GM19099 (cell line): Measurements from ENCODE around the gene TGM4.
A peak's percentile ranks its signal among the peaks of the same experiment; 100 is the strongest.

Experiments used
- POLR2A ChIP-seq: IDR thresholded peaks from 3 replicates; pipeline ENCODE4 v1.6.1; 2011; ENCODE audit warnings: low read depth; ENCODE audit not compliant: insufficient read length; ENCODE audit errors: extremely low read depth

The TGM4 gene

DNA sequence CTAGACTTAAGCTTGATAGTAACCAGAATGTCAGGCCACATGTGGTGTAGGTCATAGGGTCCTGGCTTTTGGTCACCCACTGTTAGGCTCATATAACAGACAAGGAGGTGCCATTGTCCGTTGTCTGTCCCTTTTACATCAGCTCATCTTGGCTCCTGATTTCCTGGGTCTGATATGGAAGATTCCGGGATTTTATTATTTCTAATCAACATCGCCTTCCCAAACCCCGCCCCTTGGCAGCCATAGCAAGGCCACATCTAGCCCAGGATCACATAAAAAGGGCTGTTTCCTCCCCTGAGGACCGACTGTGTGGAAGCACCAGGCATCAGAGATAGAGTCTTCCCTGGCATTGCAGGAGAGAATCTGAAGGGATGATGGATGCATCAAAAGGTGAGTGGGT lies at the start of gene TGM4:
Gene TGM4, plus strand, starts transcription at position 301 of the 400 bp plus-strand sequence. Its CDS starts 71 bp downstream, at position 372.
- TF ChIP-seq POLR2A: no peak

DNA sequence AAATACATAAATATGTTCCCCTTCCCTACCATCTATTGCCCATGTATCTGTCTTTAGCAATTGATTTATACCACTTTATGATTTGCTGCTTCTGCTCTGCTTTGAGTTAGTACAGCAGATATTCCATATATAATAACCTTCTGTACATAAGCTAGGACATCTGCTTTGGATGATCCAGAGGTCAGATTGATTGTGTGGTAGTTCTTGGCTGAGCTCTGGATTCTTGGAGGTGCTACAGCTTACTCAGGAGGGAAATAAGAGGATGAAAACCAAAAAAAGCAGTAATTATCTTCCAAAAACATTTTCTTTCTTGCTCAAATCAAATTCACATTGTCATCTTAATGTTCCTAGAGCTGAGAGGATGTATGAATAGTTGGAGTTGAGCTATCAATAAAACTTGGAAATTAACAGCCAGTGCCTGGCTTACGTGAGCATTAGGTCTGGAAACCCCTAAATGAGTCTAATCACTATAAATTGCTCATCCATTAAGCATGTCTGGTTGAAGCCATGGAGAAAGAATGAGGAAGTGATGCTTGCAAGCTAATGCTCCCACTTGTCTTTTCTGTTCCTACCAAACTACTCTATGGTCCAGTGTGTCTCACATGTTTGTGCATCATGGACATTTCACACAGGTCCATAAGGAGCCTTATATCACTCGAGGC lies 49.0 kb upstream of the TGM4 start:
- TF ChIP-seq POLR2A: no peak

DNA sequence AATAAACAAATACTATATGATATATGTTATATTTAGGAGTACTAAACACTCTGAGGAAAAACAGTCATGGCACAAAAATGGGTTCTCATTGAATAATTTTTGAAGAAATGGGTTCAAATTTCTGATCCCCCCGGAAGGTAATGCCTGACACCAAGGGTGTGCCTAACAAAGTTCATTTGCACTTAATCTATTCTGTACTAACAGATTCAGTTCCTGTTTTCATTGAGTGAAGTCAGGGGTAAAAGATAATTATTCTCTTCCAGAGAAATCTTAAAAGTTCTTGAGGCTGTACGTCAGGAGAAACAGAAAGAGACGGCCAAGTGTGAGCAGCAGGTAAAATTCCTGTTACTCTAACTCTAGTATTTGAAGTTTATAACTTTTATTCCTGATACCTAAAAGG lies 47.2 kb upstream of the TGM4 start:
- TF ChIP-seq POLR2A: no peak

DNA sequence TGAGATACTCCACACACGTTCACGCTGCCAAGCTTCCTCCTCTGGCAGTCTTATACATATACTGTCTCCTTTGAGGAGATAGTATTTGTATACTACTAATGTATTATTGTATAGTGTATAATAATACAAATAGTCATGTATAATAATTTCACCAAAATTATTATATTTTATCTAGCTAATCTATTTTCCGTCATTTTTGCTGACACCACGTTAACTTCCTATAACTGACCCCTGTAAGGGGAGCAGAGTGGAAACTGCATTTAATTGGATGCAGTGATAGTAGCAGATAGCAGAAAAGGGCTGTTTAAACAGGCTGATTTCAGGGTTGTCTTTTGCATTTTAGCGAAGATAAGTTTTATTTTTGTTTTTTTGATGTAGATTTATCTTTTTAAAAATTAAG lies 43.2 kb upstream of the TGM4 start:
- no peak for TF ChIP-seq POLR2A

DNA sequence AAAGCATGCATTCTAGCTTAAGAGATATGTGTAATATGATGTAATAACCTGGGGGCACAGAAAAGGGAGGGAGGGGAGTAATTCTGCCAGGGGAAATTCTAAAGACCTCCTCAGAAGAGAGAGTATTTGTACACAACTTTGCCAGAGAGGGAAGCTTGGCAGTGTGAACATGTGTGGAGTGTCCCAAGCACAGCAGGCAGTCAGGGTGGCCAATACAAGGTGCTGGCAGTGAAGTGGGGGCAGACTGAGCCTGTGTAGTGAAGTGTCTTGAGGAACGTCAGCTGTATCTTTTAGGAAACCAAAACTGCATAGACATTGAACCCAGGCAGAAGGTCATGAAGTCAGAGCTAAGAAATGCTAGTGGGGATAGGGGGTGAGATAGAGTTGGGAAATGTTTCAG lies 42.4 kb upstream of the TGM4 start:
- no peak for TF ChIP-seq POLR2A

DNA sequence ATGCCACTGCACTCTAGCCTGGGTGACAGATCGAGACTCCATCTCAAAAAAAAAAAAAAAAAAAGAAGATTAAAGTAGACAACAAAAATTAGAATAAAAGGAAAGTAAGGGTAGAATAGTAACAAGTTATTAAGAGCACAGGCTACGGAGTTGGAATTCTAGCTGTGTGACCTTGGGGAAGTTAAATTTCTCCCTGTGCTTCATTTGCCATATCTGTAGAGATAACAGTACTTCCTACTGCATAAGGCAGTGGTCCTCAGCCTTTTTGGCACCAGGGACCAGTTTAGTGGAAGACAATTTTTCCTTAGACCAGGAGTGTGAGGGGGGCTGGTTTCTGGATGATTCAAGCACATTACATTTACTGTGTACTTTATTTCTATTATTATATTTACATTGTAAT lies 41.4 kb upstream of the TGM4 start:
- no peak for TF ChIP-seq POLR2A

DNA sequence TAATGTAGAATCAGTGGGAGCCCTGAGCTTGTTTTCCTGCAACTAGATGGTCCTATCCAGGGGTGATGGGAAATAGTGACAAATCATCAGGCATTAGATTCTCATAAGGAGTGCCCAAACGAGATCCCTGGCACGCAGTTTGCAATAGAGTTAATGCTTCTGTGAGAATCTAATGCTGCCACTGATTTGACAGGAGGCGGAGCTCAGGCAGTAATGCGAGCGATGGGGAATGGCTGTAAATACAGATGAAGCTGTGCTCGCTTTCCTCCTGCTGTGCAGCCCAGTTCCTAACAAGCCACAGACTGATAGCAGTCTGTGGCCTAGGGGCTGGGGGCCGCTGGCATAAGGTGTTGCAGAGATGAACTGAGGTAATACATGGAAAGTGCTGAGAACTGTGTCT lies 41.0 kb upstream of the TGM4 start:
- no peak for TF ChIP-seq POLR2A

DNA sequence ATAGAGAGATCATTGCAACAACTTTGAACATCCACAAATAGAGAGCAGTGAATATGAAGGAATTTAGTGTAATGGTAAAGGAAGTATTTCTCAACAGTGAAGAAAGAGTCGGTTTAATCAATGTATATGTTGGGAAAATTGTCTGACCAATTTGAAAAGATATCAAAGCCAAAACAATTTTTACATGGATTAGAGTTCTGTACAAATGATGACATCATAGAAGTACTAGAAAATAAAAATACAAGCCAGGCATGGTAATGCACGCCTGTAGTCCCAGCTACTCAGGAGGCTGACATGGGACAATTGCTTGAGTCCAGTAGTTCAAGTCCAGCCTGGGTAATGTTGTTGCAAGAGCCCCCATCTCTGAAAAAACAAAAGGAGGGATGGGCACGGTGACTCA lies 38.7 kb upstream of the TGM4 start:
- no peak for TF ChIP-seq POLR2A

DNA sequence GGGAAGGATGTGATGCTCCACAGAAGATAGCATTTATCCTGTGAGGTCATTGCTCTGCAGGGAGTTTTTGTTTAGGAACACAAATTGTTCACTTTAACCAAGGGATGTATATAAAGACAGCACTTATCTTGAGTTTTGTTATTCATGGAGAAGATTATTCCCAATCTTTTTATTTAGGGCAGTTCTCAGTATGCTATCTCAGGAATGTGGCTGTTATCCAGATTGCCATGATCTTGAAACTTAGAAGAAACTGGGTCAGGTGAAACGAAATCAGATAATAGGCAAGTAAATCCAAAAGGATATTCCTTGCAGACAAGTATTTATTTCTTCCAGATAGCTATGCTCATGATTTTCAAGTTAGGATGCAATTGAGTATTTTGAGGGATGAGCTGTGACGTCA lies 32.0 kb upstream of the TGM4 start:
- no peak for TF ChIP-seq POLR2A

DNA sequence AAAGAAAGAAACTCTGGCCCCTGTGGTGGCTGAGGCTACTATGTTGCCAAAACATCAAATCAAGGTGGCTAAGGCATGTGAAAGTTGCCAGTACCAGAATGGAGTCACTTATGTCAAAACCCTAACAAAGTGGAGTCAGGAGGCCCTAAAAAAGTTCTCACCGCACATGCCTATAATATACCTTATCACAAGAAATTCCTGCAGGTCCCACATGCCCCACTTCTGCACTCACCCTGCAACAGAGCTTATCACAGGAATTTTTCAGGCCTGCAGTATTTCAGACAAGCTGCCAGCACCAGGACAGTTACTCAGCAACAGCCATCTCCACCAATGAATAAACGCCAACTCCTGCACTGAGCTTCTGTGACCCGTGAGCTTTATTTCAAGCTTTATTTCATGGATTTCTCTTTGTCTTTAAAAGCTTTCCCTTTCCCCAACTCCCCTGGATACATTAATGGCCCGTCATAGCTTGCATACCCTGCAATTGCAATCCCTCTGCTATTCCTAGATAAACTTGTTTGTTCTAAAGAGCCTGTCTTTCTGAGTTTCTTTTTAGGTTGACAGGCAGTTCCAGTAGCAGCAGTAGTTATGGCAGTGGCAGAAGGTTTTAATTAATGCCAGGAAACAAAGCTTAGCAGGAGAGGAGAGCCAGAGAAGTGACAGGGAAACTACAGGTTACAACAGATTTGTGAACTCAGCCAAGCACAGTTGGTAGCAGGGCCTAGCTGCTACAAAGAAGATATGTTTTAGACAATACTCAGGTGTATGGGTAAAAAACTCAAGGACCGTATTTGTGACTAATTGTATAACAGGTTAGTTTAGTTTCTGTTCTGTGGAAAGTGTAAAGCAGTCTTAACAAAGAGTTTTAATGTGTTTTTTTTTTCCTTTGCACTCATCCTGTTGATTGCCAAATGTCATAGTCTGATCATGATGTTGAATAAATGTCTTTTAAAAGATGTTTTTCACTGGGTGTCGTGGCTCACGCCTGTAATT lies 28.6 kb upstream of the TGM4 start:
- no peak for TF ChIP-seq POLR2A

DNA sequence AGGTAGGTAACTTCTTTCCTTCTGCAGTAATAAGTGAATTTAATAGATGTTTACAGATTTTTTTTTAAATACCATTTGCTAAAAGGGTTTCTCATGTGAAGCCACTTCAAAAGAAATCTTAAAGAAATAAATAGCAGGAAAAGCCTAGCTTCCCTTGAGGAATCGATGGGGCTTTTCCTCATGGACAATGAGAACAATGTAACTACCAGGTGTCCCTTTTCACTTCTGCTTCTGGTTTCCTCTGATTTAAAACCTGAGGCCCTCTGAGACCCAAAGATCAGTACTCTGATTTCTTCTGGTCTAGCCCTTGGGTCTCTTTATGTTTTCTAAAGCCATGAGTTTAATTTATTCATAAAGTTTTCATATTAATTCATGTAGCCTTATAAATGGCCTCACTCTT lies 25.8 kb upstream of the TGM4 start:
- no peak for TF ChIP-seq POLR2A

DNA sequence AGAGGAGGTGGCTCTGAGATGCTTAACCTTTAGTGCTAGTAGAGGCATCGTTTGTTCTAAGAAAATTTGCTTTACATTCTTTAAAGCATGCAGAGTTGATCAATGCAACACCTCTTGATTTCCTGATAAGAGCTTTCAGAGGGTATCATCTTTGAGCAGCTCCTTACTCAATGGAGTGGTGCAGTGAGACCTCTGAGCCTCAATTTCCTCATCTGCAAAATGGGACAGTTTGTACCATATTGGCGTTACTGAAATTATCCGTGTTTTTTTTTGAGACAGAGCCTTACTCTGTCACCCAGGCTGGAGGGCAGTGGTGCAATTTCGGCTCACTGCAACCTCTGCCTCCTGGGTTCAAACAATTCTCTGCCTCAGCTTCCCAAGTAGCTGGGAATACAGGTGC lies 14.3 kb upstream of the TGM4 start:
- no peak for TF ChIP-seq POLR2A

DNA sequence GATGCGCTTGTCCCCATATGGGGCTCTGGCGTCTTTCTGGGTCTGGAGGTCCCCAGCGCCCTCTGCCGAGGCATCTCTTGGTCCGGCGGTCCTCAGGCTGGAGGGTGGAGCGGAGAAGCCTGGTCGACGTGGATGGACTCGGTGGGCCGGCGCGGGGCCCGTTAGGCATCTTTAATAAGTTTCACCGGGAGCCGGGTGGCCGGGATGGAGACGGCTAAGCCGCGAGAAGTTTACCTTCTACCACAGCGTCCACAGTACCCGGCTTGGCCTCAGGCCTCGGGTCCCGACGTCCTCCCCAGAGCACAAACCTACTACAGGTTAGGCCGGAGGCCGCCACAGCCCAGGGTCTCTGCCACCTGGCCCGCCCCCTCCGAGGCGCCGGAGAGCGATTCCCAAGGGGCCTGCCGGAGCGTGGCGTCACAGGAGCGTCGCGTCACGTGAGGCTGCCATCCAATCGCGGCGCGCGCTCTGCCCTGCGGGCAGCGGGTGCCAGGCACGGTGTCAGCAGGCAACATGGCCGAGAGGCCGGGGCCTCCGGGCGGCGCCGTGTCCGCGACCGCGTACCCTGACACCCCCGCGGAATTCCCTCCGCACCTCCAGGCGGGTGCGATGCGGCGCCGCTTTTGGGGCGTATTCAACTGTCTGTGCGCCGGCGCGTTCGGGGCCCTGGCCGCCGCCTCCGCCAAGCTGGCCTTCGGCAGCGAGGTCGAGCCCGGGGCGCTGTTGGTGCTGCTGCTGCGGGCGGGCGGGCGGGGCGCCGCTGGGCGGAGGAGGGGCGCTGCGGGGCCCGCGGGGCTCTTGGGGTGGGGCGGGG lies 12.8 kb upstream of the TGM4 start, which contains the start of gene TMEM42:
Gene TMEM42, plus strand, starts transcription at position 501 of the 814 bp plus-strand sequence. Its CDS starts 13 bp downstream, at position 514.
- TF ChIP-seq POLR2A: peak; percentile 86

DNA sequence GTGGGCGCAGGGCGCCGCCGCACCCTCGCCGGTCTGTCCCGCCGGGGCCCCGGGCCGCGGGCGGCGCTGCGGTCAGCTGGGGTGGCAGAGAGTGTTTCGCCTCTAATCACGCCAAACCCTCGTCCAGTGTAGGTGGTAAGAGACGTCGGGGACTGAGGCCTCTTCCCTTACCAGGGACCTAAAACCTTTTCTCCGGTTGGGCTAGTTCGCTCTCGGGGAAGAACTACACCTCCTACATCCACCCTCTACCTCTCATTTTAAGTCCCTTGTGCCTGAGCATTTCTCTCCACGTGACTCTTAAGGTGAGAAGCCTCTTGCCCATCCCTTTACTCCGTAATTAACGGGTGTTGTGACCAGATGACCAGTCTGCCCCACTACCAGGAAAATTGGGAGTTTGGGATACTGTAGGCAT lies 12.2 kb upstream of the TGM4 start:
- TF ChIP-seq POLR2A: no peak

DNA sequence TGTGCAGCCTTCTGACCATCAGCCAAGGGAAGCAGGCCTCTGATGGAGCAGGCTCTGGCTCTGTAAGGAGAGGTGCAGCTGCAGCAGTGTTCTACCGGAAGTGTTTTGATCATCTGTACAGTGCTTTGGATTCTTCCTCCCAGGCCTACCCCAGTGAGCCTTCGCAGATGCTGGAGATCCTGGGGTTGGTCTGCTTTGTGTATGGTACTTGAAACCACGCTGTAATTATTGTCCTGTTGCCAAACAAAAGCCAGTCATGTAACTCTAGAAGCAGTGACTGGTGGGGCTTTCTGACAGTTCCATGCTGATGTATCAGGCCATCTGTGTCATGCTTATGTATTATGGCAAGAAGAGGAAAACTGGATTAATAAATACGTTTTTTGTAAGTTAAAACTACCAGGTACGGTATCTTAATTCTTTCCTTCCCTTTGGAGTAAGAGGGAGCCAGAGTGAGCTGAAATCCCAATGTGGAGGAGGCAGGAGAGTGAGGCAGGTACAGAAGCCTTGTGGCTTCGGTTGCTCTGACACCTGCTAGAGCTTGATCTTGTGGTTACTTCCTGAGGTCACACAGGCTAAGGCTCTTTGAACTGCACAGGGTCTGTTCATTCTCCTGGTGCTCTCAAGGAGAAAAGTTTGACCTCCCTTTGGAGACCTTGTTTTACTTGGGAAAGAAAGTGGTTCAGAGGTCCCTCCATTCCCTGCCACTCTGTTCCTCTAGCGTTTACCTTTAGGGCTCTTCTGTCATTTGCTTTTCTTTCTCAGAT lies 9.0 kb upstream of the TGM4 start:
- no peak for TF ChIP-seq POLR2A
